Osteoblast (primary cell): ENCODE results near the gene TRIM32. TPM values are rescaled to one million over a fixed set of nuclear protein-coding genes. Genes with fewer than 3 reads are reported as not detected.

Source experiments
- DNase-seq: peaks from one replicate; pipeline ENCODE4 v3.0.0; 2011; ENCODE audit warnings: low spot score, mixed read lengths; ENCODE audit not compliant: insufficient read length; ENCODE audit errors: missing footprints
- H2AFZ ChIP-seq: 2 replicates; pipeline ENCODE4 v1.6.0; 2011; ENCODE audit warnings: mild to moderate bottlenecking, low read length
- H3K27ac ChIP-seq: 2 replicates; pipeline ENCODE4 v1.5.1; 2011; ENCODE audit warnings: mild to moderate bottlenecking, low read depth, low read length, moderate library complexity
- H3K27me3 ChIP-seq: 2 replicates; pipeline ENCODE4 v1.6.0; 2012; ENCODE audit warnings: mild to moderate bottlenecking, control low read depth, inconsistent platforms, low read length, moderate library complexity; ENCODE audit not compliant: insufficient read depth
- H3K36me3 ChIP-seq: 2 replicates; pipeline ENCODE4 v1.5.1; 2011; ENCODE audit warnings: mild to moderate bottlenecking, low read length, control low read depth, moderate library complexity; ENCODE audit not compliant: insufficient read depth
- H3K4me1 ChIP-seq: 2 replicates; pipeline ENCODE4 v1.5.1; 2011; ENCODE audit warnings: mild to moderate bottlenecking, low read length, control low read depth, moderate library complexity; ENCODE audit not compliant: insufficient read depth
- H3K4me2 ChIP-seq: 2 replicates; pipeline ENCODE4 v1.6.0; 2011; ENCODE audit warnings: mild to moderate bottlenecking, low read length; ENCODE audit not compliant: insufficient read depth
- H3K4me3 ChIP-seq: fragments of 200-600 bp; sonication (generic); 3 replicates; pipeline ENCODE4 v1.5.1; 2012; ENCODE audit warnings: mild to moderate bottlenecking, low read length, inconsistent platforms; ENCODE audit not compliant: insufficient read depth
- H3K79me2 ChIP-seq: 2 replicates; pipeline ENCODE4 v1.6.0; 2012; ENCODE audit warnings: mild to moderate bottlenecking, low read length, control low read depth, inconsistent platforms; ENCODE audit not compliant: insufficient read depth
- H3K9me3 ChIP-seq: 2 replicates; pipeline ENCODE4 v1.5.1; 2011; ENCODE audit warnings: low read depth, low read length, control low read depth
- H4K20me1 ChIP-seq: 2 replicates; pipeline ENCODE4 v1.6.0; 2012; ENCODE audit warnings: mild to moderate bottlenecking, low read length, control low read depth; ENCODE audit not compliant: insufficient read depth
- CTCF ChIP-seq: IDR thresholded peaks from 2 replicates; pipeline ENCODE4 v1.5.1; 2011; ENCODE audit warnings: mild to moderate bottlenecking, low read depth, low read length, moderate library complexity; ENCODE audit errors: extremely low read depth
- total RNA-seq: library from RNA; depleted of rRNA; stranded (reverse); fragments of >200 nt; gene quantifications from 2 replicates; pipeline ENCODE4 v1.2.3, GENCODE V29; 2012

Gene TRIM32
- total RNA-seq, 1 donor: 34.7 TPM

GRCh38 chr9:116750510-116750909, 63.4 kb downstream of the TRIM32 start:
- Histone ChIP-seq H3K4me1 (no peaks in the 10 kb centered on the region), H3K79me2 (no peaks in the 10 kb centered on the region), H3K9me3 (no peaks in the 10 kb centered on the region), H3K36me3 (no peaks in the 10 kb centered on the region), H2AFZ (no peak overlapping the region), H3K27me3 (no peaks in the 10 kb centered on the region), H4K20me1 (no peaks in the 10 kb centered on the region), H3K27ac (no peak overlapping the region), H3K4me3 (no peak overlapping the region), H3K4me2 (no peak overlapping the region)
- DNase-seq: no peak
- no peak for TF ChIP-seq CTCF
